ENCODE measurements around the gene DDOST.

DDOST gene

DNA sequence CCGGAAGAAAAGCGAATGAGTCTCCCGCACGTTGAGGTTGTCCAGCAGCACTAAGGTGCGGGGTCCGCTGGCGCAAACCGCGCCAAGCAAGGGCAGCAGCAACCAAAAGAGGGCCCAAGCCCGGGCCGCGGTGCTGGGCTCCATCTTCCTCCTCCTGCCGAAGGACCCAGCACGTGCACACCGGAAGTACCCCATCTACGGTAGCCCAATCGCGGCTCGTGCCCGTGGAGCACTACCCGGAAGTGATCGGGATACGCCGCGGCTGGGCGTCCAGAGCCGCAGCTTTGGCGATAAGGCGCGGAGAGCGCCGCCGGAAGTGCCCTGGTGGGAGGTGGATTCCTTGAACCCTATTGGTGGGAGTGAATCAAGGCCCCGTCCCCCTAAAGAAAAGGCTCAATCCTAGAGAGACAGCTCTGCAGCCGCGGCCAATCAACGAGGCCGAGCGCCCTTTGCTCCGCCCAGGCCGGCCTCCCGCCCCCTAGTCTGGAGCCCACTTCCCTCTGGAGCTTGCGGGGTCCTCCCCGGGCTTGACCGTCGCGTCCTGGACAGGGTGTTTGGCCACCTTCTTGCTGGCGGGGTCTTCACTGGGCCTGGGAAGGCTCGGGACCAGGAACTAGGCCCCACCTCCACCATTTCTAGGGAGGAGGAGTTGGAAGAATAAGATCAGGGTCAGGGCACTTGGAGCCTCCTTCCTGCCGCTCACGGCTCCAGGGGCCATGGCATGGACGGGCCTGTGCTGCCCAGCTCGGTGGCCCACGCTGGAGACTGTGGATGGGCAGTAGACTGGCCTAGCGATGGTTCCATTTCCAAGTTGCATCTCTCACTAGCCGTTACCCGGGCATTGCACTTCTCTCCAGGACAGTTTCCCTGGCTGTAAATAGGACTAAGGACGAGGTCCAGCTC lies at the start of gene DDOST:
Gene DDOST, minus strand, starts transcription at position 163 of the 903 bp plus-strand sequence. Its CDS starts 19 bp downstream, at position 144.
- DNase-seq (ENCODE audit: low read depth), result peak; percentile 90

DNA sequence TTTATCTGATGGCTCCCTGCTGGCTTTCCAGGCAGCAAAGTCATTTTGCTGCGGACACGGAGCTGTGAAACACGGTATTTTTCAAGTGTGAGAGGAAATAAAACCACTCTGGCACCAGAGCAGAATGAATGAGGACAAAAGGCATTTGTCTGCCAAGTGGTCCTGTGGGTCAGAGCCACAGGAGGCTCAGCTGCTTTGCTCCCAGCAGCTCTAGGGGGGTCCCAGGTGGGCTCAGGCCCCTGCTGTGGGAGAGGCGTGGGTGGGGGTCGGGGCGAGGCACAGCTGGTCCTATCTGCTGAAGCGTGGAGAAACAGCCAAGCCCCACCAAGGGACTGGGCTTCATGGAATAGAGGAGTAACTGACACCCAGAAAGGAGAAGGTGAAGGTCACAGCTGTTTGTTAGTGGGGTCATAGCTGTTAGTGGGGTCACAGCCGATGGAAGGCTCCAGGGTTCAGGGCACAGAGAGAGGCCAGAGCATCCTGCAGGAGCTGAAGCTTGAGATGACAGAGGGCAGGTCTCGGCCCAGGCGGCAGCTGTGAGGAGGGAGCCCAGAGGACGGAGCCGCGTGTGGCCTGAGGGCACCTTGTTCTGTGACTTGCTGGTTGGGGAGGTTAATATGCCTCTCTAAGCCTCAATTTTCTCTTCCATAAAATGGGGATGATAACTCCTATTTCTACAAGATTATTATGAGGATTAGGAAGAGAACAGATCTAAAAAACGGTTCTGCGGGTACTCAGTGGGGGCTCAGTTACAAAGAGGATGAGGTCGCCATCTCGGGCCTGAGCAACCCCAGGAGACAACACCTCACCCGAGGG lies 49.5 kb upstream of the DDOST start:
- DNase-seq (ENCODE audit: low read depth), result no peak

DNA sequence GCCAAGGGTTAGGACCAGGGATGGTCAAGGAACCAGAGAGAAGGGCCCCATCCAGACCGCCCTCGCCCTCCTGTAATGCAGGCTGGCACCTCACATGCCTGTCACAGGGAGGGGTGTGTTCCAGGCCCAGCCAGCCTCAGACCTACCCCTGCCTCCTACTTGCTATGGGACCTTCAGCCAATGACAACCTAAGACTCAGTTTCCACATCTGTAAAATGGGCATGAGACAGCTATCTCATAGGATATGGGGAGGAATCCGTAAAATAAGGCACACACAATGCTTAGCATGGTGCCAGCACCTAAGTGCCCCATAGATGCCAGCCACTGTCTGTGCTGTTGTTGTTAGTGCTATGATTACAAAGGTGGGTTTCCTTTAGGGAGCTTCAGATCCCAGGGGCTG lies 48.7 kb upstream of the DDOST start:
- no peak for DNase-seq (ENCODE audit: low read depth)

DNA sequence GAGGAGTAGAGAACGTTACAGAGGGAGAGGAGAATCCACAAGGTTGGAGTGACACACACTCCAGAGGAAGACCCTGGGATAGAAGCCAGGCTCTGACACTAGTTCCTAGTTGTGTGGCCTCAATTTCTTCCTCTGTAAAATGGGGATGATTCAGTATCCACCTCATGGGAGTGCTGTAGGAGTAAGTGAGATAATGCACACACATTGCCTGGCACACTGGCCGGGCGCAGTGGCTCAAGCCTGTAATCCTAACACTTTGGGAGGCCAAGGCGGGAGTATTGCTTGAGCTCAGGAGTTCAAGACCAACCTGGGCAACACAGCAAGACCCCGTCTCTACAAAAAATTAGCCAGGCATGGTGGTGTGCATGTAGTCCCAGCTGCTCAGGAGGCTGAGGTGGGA lies 47.7 kb upstream of the DDOST start:
- DNase-seq (ENCODE audit: low read depth), result no peak

DNA sequence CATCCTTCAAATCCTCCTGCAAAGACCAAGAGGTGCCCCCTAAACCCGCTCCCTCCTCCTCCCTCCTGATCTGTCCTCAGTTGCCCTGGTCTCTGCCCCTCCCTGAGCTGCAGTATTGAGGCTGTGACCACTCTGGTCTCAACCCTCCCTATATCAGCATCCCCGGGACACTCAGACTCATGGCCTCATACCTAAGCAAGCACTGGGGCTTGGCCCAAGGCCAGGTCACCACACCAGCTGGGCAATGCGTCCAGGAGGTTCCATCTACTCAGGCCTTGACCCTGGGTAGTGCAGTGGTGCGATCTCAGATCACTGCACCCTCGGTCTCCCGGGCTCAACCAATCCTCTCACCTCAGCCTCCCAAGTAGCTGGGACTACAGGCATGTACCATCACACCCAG lies 46.9 kb upstream of the DDOST start:
- DNase-seq (ENCODE audit: low read depth), result no peak

GRCh38 chr1:20706841-20707240 lies 45.7 kb upstream of the DDOST start:
- DNase-seq (ENCODE audit: low read depth), result no peak

- DNase-seq (ENCODE audit: low read depth), result no peak
These were observed 44.1 kb upstream of the DDOST start for GRCh38 chr1:20705203-20705755.

GRCh38 chr1:20704390-20705202 lies 43.4 kb upstream of the DDOST start:
- no peak for DNase-seq (ENCODE audit: low read depth)

DNA sequence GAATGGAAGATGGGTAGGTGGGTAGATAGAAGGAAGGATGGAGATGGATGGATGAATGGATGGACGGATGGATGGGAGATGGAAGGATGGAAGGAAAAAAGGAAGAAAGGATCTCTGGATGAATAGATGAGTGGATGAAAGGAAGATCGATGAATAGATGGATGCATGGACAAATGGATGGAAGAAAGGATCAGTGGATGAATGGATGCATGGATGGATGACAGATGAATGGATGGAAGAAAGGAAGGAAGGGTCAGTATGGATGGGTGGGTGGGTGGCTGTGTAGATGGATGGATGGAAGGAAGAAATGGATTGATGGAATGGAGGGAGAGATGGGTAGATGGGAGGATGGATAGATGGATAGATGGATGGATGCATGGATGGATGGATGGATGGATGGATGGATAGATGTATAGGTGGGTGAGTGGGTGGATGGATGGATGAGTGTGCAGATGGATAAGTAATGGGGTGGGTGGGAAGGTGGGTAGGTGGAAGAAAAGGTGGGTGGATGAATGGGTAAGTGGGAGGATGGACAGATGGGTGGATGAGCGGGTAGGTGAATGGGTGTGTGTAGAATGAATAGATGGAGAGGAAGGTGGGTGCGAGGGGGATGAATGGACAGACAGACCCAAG lies 42.1 kb upstream of the DDOST start:
- DNase-seq (ENCODE audit: low read depth), result no peak

- DNase-seq (ENCODE audit: low read depth), result no peak
These were observed 41.2 kb upstream of the DDOST start for GRCh38 chr1:20702416-20702815.

DNA sequence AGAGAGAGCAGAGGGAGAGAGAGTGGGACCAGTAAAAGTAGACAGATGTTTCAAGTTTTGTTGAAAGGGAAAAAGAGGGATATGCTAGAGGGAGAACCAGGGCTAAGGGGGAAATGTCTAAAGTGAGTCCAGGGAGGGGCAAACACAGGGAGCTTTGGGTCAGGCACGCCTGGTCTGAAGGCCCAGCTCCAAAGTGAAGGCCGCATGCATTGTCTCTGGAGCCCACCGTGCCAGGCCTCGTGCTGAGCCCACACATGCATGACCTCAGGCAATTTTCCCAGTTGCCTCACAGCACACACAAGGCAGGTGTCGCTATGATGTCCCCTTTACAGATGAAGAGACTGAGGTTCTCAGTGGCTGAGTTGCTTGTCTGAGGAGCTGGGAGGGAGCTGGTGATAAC lies 40.7 kb upstream of the DDOST start:
- DNase-seq (ENCODE audit: low read depth), result no peak

- DNase-seq (ENCODE audit: low read depth), result no peak
These were observed 40.3 kb upstream of the DDOST start for GRCh38 chr1:20701446-20701845.

DNA sequence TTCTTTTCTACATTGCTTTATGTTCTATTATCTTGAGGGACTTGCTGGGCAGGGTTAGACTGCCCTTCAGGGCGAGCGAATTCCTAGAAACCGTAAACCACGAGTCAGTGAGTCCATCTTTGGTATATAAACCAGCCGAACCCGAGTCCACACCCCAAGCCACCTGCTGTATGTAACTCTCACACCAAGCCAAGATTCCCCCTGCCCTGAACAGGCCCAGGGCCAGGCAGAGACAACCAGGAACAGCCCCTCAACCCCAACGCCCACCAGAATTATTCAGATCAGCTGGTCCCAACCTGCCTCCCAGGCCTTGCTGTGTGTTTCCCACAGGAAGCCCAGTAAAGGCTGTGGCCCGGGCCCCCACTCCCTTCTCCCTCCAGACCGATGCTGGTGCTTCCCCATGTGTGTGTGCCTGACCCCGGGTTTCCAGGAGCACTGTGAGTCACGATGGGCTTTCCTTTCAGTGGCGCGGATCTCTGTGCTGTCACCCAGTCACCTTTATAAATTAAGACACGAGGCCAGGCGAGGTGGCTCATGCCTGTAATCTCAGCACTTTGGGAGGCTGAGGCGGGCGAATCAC lies 39.6 kb upstream of the DDOST start:
- no peak for DNase-seq (ENCODE audit: low read depth)

GRCh38 chr1:20699558-20699957 lies 38.4 kb upstream of the DDOST start:
- no peak for DNase-seq (ENCODE audit: low read depth)

DNA sequence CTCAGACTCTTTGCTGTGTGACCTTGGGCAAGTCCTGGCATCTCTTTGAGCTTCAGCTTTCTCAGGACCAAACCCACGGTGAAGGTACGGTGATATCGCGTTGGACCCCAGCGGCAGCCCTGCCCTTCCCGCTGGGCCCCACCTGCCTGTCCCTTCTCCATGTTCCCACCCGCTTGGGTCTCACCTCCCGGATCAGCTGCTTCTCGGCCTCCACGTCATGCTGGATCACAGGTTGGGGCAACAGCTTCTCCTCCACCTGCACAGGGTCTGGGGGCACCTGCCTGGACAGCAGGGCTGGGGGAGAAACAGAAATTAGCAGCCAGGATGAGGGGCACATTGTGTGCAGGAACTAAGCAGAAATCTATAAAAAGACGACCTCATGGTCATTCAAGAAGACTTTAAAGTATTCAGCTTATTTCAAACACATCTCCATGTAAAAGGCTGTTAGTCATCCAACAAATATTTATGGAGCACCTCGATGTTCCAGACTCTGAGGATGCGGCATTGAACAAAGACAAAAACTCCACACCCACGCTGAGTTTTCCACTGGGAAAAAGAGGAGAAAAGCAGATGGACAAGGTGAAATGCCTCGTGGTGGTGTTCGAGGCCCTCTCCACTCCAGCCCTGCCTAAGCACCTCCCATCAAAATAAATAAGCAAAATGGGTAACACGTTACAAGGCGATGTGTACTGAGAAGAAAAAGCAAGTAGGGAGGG lies 37.2 kb upstream of the DDOST start:
- no peak for DNase-seq (ENCODE audit: low read depth)

- DNase-seq (ENCODE audit: low read depth), result no peak
These were observed 36.4 kb upstream of the DDOST start for GRCh38 chr1:20697563-20697962.

DNA sequence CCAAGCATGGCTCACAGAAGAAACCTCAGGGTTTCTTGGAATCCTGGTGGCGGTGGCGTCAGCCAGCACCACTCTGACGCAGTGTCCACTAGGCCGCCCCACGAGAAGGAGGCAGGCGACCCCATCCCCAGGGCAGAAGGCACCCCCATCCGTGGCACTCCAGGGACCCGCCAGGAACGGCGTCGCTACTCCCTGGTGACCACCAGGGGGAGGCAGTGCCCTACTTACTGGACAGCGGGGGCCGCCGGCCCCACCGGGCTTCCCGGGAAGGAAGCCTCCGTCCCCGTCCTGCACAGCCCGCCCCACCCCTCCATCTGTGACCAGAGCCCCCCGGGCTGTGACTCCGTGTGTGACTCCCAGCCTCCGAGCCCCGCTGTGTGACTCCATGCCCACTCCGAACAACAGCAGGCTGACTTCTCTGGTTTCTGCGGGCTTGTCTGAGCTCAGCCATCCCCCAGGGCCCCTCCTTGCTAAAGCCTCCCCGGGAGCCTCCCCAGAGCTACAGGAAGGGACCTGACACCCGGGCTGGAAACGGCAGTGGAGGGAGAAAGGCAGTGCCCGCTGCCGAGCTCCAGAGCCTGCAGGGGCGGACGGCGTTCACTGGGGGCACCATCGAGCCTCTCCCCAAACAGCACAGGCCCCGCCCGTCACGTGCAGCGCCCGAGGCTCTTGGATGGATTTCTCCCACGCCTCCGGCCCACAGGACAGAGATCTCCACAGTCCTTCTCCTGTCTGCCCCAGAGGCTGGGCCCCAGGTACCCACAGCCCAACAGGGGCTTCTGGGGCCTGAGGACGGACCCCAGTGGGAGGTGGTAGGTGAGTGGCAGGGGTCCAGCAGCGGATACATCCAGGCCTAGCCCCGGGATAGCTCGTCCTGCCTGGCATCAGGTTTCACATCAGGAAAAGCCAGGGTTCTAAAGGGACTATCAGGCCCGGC lies 35.5 kb upstream of the DDOST start:
- peak; percentile 52 for DNase-seq (ENCODE audit: low read depth)

DNA sequence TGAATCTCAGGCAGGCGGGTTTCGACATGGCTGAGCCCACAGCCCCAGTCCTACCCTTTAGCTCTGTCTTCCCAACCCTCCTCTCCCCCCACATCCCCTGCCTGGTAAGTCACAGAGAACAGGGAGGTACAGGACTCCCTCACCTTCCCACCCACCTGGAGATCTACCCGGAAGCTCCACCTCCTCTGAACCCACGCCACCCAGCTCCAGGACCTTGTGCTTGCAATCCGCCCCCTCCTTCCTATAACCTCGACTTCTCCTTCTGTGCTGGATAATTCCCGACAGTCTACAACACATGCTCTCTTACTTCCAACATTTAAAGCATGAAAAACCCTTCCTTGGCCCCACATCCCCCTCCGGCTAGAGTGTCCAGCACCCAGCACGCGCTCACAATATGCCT lies 34.3 kb upstream of the DDOST start:
- no peak for DNase-seq (ENCODE audit: low read depth)

GRCh38 chr1:20693623-20694022 lies 32.5 kb upstream of the DDOST start:
- DNase-seq (ENCODE audit: low read depth), result no peak

All from stimulated activated CD8-positive, alpha-beta memory T cell treated with anti-CD3 and anti-CD28 coated beads, Interleukin-12 subunit alpha, Interleukin-12 subunit beta, amount 100 ng/mL, for 4 hours (primary cell).